HG03439 (cell line): ENCODE measurements around the gene ZMYND19.
"Not testable (repeated sequence)": the region's sequence is repeated elsewhere in the genome, so short reads cannot be mapped to it uniquely, and the experiment has no call there.

ENCODE experiments used
- ATAC-seq: cut with Tn5 transposase; IDR thresholded peaks from one replicate; pipeline ENCODE4 v1.9.1; 2021; ENCODE audit warnings: mild to moderate bottlenecking, moderate library complexity; ENCODE audit not compliant: unreplicated experiment

The ZMYND19 gene

DNA sequence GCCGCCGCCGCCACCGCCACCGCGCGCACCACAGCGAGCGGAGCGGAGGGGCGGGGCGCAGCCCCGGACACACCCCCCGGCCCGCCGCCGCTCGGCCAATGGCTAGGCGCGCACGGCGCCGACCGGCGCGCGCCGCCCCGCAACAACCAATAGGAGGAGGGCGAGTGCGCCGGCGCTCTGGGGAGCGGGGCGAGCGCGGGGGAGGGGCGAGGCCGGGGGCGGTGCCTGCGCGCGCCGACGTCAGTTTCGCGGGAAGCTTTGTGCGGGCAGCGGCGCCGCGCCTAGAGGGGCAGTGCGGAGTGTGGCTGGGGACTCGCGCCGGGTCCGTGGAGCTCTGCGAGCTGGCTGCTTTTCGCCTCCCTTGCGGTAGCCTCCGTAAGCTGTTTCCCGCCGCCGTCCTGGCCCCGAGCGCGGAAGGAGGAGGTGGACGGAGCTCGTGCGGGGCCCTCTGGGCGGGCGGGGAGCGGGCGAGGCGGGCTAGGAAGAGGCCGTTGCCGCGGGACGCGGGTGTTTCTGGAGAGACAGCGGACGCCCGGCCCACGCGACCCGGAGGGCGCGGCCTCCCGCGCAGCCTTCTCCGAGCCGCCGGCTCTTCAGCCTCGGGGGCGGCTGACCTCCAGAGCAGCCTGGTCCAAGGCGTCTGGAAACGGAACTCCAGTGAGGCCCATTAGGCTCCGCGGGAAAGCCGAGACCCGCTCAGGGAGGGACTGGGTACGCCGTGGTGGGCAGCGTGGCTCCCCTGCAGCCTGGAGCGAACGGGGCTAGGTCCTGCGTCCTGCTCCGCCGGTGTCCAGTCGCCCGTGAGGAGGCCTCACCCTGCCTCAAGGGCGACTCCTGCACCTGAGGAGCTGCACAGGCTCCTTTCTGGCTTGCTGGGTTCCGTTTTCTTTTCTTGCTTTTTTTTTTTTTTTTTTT lies at the start of gene ZMYND19:
ZMYND19 (minus strand) TSS at position 44 of the 915 bp plus-strand sequence. CDS start 249 bp downstream, outside the sequence.
- peak; percentile 79 for ATAC-seq

DNA sequence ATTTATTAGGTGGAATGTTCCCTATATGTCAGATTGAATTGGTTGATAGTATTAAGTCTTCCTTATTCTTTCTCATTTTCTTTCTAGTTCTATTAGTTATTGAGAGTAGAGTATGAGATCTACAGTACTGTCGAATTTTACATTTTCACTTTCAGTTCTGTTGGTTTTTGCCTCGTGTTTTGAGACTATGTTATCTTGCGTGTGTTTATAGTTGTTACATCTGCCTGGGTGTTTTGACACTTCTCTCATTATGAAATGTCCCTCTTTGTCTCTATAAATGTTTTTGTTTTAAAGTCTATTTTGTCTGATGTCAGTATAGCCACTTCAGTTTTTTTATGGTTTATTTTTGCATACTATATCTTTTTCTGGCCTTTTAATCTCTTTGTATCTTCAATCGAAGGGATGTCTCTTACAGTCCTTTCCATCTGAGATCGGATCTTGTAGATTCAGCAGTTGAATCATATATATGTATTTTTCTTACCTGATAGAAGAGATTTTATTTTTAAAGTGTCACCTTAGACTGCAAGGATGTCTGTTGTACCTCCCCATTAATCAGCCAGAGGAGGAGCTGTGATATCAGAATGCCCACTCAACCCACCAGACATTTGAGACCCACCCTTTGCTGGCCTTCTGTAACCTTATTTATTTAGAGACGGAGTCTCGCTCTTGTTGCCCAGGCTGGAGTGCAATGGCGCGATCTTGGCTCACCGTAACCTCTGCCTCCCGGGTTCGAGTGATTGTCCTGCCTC lies 49.2 kb upstream of the ZMYND19 start:
- ATAC-seq, result no peak

DNA sequence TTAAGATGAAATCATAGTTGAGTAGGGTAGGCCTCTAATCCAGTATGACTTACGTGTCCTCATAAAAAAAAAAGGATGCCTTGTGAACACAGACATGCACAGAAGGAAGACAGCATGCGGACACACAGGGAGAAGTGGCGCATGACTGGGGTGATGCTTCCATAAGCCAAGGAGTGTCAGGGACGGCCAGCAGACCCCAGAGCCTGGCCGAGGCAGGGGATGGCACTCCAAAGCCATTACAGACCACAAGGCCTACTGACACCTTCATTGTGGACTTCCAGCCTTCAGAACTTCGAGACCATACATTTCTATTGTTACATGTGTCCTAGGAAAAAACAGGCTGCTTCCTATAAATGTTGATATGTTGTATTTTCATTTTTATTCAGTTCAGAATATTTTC lies 48.4 kb upstream of the ZMYND19 start:
- no peak for ATAC-seq

DNA sequence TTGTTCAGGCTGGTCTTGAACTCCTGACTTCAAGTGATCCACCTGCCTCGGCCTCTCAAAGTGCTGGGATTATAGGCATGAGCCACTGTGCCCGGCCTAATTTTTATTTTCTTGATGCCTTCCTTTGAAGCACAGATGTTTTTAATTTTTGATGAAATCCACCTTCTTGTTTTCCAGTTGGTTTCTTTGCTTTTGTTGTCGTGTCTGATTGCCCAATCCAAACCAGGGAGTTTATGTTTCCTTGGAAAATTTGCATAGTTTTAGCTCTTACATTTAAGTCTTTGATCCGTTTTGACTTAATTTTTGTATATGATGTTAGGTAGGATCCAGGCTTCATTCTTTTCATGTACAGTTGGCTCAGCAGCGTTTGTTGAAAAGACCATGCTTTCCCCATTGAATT lies 43.7 kb upstream of the ZMYND19 start:
- no peak for ATAC-seq

DNA sequence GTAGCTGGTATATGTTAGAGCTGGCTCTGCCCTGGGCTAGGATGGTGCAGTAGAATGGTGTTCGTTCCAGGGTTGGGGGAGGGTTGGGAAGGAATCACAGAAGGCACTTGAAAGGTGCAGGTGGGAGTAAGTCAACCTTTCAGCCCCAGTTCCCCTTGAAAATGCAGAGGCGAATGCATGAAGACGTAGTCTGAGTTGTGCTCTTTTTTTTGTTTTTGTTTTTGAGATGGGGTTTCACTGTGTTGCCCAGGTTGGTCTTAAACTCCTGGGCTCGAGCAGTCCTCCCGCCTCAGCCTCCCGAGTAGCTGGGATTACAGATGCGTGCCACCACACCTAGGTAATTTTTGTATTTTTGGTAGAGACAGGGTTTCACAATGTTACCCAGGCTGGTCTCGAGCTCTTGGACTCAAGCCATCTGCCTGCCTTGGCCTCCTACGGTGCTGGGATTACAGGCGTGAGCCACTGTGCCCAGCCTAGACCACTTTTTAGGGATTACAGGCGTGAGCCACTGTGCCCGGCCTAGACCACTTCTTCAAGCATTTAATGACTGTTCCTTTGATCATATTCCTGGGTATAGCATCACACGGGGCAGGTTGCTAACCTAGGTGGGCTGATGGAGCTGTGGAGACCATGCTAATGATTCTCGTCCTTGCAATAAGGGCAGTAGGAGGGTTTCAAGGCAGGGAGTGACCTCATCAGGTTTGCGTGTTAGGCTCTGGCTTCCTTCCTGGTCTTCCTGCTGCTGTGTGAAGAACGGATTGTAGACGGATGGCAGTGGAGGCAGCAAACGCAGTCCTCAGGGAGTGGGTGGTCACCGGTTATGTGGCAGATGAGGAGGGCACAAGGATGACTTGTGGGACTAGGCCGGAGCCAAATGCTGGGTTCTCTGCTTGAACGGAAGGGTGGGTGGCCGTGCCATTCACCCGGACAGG lies 42.2 kb upstream of the ZMYND19 start:
- ATAC-seq, result no peak

DNA sequence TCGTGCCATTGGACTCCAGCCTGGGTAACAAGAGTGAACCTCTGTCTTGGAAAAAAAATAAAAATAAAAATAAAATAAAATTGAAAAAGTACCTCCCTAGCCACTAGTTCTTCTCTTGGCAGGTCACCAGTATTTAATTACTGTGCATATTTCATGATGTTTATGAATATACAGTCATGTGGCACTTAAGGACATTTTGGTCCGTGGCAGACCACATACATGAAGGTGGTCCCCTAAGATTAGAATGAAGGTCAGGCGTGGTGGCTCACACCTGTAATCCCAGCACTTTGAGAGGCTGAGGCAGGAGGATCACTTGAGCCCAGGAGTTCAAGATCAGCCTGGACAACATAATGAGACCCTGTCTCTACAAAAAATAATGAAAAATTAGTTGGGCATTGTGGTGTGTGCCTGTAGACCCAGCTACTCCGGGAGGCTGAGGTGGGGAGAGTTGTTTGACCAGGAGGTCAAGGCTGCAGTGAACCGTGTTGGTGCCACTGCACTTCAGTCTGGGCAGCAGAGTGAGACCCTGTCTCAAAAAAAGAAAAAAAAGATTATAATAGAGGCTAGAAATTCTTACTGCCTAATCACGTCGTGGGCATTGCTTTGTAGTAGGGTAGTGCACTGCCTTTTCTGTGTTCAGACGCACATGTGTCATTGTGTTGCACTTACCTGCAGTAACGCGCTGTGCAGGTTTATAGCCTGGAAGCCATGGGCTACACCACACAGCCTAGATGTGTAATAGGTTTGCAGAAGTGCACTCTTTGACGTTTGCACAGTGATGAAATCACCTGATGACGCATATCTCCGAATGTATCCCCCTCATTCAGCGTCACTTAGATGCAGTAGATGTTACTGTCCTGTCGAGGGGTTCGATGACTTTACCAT lies 41.3 kb upstream of the ZMYND19 start:
- no peak for ATAC-seq

DNA sequence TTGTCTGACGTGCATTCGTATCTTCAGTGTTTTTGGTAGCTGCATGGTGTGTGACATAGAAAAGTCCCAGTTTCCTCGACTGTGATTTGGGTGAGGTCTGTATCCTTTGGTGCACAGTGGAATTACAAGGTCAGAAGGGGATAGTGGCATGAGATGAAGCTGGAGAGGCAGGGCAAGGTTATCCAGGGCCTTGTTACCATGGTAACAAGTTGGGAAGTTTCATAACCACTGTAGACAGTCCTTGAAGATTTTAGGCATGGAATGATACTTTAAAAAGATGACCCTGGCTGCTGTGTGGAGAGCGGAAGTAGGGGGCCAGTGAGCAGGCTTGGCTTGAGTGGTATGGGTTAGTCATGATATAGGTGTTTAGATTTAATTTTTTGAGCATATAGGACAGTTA lies 40.4 kb upstream of the ZMYND19 start:
- no peak for ATAC-seq

DNA sequence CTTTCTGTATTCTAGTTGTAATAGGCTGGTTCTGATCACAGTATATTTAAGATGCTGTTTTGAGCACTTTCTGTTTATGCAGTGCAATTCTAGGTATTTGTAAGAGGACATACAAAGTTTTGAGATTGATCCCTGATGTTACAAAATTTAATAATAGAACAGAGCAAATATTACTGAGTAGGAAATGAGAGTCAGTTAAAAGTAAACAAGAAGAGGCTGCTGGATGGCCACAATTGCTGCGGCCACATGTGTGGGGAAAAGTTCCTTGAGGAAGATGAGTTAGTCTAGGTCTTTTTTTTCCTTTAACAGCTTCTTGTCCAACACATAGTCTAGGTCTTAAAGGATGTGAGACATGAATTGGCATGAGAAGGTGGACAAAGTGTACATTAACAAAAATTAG lies 39.8 kb upstream of the ZMYND19 start:
- ATAC-seq, result no peak

DNA sequence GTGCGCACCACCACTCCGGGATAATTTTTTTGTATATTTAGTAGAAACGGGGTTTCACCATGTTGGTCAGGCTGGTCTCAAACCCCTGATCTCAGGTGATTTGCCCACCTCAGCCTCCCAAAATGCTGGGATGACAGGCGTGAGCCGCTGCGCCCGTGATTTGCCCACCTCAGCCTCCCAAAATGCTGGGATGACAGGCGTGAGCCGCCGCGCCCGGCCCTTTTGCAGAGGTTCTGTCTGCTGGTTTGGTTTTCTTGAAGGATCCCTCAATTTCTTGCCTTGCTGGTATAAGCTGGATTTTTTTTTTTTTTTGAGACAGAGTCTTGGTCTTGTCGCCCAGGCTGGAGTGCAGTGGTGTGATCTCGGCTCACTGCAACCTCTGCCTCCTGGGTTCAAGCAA lies 37.1 kb upstream of the ZMYND19 start:
- not testable (repeated sequence) for ATAC-seq

DNA sequence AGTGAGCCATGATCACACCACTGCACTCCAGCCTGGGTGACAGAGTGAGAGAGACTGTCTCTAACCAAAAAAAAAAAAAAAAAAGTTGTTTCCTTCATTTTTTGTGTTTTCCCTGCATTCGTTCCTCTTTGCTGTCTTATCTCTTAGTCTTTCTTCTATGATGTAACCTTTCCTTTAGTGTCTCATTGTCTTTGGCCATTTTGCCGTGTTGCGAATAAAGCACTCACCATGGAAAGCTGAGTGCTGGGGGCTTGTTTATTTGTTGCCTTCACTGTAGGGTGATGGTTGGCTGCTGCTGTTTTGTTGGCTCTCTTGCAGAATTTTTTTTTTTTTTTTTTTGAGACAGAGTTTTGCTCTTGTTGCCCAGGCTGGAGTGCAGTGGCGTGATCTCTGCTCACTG lies 36.2 kb upstream of the ZMYND19 start:
- no peak for ATAC-seq

DNA sequence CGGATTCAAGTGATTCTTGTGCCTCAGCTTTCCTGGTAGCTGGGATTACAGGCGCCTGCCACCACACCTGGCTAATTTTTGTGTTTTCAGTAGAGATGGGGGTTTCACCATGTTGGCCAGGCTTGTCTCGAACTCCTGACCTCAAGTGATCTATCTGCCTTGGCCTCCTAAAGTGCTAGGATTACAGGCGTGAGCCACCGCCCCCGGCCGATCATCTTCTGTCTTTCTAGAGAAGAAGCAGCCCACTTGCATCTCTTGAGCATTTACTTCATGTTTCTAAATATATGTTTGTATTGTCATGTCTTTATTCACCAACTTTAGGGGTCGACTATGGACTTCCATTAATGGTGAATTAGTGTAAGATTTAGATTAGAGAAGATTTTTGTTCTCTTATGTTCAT lies 31.9 kb upstream of the ZMYND19 start:
- not testable (repeated sequence) for ATAC-seq

DNA sequence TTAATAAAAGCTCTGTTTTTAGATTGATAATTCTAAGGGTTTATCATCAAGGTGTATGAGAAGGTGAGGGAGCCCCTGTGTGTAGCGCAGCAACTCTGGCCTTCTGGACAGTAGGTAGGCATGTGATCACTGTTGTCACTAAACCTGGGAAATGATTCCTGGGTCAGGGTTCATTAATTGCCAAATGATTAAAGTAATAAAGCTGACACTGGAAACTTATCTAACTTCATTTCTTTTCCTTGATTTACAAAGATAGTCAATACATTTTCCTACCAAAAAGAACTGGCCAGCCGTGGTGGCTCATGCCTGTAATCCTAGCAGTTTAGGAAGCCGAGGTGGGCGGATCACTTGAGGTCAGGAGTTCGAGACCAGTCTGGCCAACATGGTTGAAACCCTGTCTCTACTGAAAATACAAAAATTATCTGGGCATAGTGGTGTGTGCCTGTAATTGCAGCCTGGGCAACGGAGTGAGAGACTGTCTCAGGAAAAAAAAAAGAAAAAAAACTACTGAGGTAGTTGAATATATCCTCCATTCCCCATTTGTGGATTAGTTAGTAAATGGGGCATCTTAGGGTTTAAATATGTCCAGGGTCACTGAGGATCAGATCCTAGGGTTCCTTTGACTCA lies 30.9 kb upstream of the ZMYND19 start:
- no peak for ATAC-seq

DNA sequence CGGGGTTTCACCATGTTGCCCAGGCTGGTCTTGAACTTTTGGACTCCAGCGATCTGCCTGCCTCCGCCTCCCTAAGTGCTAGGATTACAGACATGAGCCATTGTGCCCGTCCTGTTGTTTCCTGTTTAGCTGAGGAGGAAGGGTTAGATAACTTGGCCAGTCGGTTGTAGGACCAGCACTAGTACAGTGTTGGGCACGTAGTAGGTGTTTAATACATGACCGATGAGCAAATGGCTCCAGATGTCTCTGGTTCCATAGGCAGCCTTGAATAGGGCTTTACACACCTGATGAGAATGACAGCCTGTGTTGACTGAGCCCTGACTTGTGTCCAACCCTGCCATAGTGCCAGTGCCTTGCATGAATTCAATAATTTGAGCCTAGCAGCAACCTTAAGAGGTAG lies 30.3 kb upstream of the ZMYND19 start:
- ATAC-seq, result no peak

DNA sequence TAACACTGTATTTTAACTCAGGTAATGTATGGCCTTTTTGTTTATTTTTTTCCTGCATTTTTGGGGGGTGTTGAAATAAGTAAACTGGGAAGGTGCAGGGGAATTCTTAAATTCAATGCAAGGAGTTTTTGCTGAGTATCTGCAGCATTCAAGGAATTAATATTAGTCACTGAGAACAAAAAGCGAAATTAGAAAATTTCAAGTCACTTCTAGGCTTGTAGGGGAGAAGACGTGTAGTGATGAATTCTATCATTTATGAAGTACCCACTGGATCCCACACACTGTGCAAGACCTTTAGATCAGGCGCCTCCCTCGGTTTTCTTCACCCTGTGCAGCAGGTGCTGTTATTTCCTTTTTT lies 29.7 kb upstream of the ZMYND19 start:
- ATAC-seq, result no peak

DNA sequence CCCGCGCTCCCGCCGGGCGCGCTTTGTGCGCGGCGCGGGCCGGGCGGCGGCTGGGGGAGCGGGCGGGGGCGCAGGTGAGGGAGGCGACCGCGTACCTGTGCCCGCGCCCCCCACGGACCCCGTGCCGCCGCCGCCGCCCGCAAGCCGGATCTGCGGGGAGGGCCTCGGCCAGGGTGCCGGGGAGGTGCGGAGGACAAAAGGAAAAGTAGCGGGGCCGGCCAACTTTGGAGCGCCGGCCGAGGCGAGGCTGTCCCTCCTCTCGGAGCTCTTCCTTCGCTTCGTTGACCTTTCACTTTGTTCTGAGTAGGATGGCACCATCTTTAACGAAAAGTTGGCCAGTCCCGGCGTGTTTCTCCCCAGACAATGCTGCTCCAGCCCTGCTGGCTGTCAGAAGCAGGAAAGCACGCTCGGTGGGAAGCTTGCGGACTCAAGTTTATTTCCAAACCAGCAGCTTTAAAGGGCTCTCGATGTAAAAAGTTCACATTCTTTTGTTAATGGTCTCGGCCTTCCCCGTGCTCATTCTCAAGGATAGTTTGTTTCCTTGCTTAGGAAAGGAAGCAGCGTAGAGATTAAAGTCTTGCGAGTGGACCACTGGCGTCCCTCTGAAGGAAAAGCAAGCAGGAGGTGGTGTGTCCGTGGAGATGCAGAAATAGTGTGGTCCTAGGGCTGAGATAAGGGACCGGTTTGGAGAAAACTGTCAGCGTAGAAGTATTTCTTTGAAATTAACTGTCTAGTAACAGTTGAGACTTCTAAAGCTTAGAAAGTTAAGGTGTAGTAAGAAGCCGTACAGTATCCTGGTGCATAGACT lies 29.1 kb upstream of the ZMYND19 start:
- peak; percentile 15 for ATAC-seq

DNA sequence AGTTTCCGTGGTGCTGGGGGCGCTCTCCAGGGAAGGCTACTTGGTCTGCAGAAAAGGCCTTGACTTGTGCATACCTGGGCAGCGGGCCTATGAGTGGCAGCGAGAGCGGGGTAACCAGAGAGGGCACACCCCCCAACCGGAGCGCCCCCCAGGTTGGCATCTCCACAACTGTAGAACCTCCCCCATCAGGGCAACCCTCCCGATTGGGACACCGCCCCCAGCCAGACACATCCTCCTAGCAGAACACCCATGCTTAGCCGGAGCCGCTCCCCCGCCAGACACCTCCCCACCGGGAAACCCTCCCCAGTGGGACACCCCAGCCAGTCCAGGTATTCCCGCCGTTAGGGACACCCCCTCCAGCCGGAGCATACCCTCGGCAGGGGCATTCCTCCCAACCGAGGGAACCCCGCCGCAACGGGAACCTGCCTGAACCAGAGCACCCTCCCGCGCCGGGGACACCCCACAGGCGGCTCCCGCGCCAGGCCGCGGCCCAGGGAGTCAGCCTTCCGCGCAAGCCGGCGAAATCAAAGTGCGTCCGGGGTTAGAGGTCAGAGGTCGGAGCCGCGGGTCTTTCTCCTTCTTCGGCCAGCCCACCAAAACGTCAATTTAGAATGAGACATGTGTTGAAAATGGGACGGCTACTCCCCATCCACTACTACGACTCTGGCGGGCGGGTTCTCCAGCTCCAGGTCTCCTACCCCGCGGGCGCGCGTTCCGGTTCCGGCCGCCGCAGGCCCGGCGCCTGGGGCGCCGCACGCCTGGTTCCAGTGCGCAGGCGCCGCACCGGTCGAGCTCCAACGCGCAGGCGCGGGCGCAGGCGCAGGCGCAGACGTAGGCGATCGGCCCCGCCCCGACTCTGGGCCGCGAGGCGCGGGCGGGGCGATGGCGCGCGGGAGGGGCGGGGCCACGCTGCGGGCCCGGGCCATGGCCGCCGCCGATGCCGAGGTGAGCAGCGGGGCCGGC lies 28.1 kb upstream of the ZMYND19 start, which contains the start of gene EHMT1:
EHMT1 (plus strand) TSS at position 901 of the 963 bp plus-strand sequence; CDS start at position 925, 24 bp downstream.
- peak; percentile 61 for ATAC-seq

DNA sequence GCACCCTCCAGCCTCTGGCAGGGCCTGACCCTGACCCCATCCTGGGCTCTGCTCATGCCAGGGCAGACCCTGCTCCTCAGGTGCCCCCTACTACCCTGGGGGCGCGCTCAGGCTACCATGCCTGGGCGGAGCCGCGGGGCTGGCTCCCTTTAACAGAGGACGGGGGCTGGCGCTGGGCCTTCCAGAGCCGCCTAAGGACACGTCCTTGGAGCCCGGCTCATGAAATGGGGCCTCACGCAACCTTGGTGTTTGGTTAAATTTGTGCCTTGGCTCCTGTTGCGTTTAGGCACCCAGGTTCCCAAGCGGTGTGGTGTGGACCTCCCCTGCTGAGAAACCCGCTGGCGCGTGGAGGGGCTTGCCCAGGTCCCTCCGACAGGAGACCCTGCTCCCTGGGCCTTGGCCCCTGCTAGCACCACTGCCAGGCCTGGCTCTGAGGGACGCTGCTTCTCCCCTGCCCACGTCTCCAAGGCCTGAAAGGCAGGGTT lies 25.1 kb upstream of the ZMYND19 start:
- no peak for ATAC-seq
